Measurements from ENCODE around the gene AKT3.

Gene AKT3

GRCh38 chr1:243470502-243470901 is 379.5 kb downstream of the AKT3 start:
- no peak for TF ChIP-seq USF1 (IDR thresholded peaks at IDR 0.05)
- TF ChIP-seq CEBPB (IDR thresholded peaks at IDR 0.05) = no peak
- TF ChIP-seq RAD21 (IDR thresholded peaks at IDR 0.05; ENCODE audit: low read depth) = no peak

- TF ChIP-seq YY1 (IDR thresholded peaks at IDR 0.05; ENCODE audit: low read depth) (no peak), ZBTB7A (IDR thresholded peaks at IDR 0.05; ENCODE audit: low read depth) (no peak), FOXM1 (IDR thresholded peaks at IDR 0.05; ENCODE audit: borderline replicate concordance, low read depth) (no peak), MAX (IDR thresholded peaks at IDR 0.05) (no peak), CEBPB (IDR thresholded peaks at IDR 0.05) (no peak), EP300 (IDR thresholded peaks at IDR 0.05; ENCODE audit: borderline replicate concordance) (no peak), CREB1 (IDR thresholded peaks at IDR 0.05; ENCODE audit: low read depth) (no peak), RAD21 (IDR thresholded peaks at IDR 0.05; ENCODE audit: low read depth) (no peak), USF1 (IDR thresholded peaks at IDR 0.05) (no peak), TAF1 (IDR thresholded peaks at IDR 0.05; ENCODE audit: low read depth) (no peak)
These were observed 380.5 kb downstream of the AKT3 start for GRCh38 chr1:243469497-243469896.

- no peak for TF ChIP-seq CEBPB (IDR thresholded peaks at IDR 0.05)
These were observed 384.3 kb downstream of the AKT3 start for GRCh38 chr1:243465738-243466137.

- no peak for TF ChIP-seq ZBTB7A (IDR thresholded peaks at IDR 0.05; ENCODE audit: low read depth)
- TF ChIP-seq TCF12 (IDR thresholded peaks at IDR 0.05; ENCODE audit: low read depth) = no peak
- no peak for TF ChIP-seq CEBPB (IDR thresholded peaks at IDR 0.05)
- TF ChIP-seq MAX (IDR thresholded peaks at IDR 0.05) = no peak
- no peak for TF ChIP-seq REST (IDR thresholded peaks at IDR 0.05; ENCODE audit: low read depth)
- TF ChIP-seq NFIC (IDR thresholded peaks at IDR 0.05) = no peak
These were observed 385.0 kb downstream of the AKT3 start for GRCh38 chr1:243465081-243465480.

GRCh38 chr1:243462929-243463697 is 386.9 kb downstream of the AKT3 start:
- TF ChIP-seq CREB1 (IDR thresholded peaks at IDR 0.05; ENCODE audit: low read depth) (no peak), REST (IDR thresholded peaks at IDR 0.05; ENCODE audit: low read depth) (no peak), MAX (IDR thresholded peaks at IDR 0.05) (no peak), EGR1 (IDR thresholded peaks at IDR 0.05) (no peak), TEAD4 (IDR thresholded peaks at IDR 0.05) (no peak), NFIC (IDR thresholded peaks at IDR 0.05) (no peak), USF1 (IDR thresholded peaks at IDR 0.05) (no peak), TAF1 (IDR thresholded peaks at IDR 0.05; ENCODE audit: low read depth) (no peak), YY1 (IDR thresholded peaks at IDR 0.05; ENCODE audit: low read depth) (no peak), TCF12 (IDR thresholded peaks at IDR 0.05; ENCODE audit: low read depth) (no peak), EP300 (IDR thresholded peaks at IDR 0.05; ENCODE audit: borderline replicate concordance) (no peak)

- TF ChIP-seq YY1 (IDR thresholded peaks at IDR 0.05; ENCODE audit: low read depth) (no peak), CEBPB (IDR thresholded peaks at IDR 0.05) (no peak), EP300 (IDR thresholded peaks at IDR 0.05; ENCODE audit: borderline replicate concordance) (no peak), EGR1 (IDR thresholded peaks at IDR 0.05) (no peak), MAX (IDR thresholded peaks at IDR 0.05) (no peak), TEAD4 (IDR thresholded peaks at IDR 0.05) (no peak), ZBTB7A (IDR thresholded peaks at IDR 0.05; ENCODE audit: low read depth) (no peak), TCF12 (IDR thresholded peaks at IDR 0.05; ENCODE audit: low read depth) (no peak), FOXM1 (IDR thresholded peaks at IDR 0.05; ENCODE audit: borderline replicate concordance, low read depth) (no peak), NFIC (IDR thresholded peaks at IDR 0.05) (no peak), RAD21 (IDR thresholded peaks at IDR 0.05; ENCODE audit: low read depth) (no peak), REST (IDR thresholded peaks at IDR 0.05; ENCODE audit: low read depth) (no peak), TAF1 (IDR thresholded peaks at IDR 0.05; ENCODE audit: low read depth) (no peak), USF1 (IDR thresholded peaks at IDR 0.05) (no peak), CREB1 (IDR thresholded peaks at IDR 0.05; ENCODE audit: low read depth) (no peak)
These were observed 388.3 kb downstream of the AKT3 start for GRCh38 chr1:243461700-243462099.
